Bronchial epithelial cell (primary cell): Measurements from ENCODE around the gene CABLES2. TPM values are rescaled to one million over a fixed set of nuclear protein-coding genes. Genes with fewer than 3 reads are reported as not detected.

ENCODE experiments used
- DNase-seq: peaks from one replicate; pipeline ENCODE4 v3.0.0-alpha.2; 2010; ENCODE audit warnings: low read depth
- FAIRE-seq: peaks from 2 replicates; lab custom pipeline; 2011; peaks lifted over from hg19 to GRCh38; lab: Jason Lieb, UNC
- H3K27me3 ChIP-seq: 2 replicates; pipeline ENCODE4 v1.5.1; 2011; ENCODE audit warnings: low read length; ENCODE audit not compliant: control insufficient read depth, insufficient read depth
- H3K36me3 ChIP-seq: 2 replicates; pipeline ENCODE4 v1.5.1; 2011; ENCODE audit warnings: low read length; ENCODE audit not compliant: control insufficient read depth, insufficient read depth
- H3K4me3 ChIP-seq: 2 replicates; pipeline ENCODE4 v1.5.1; 2011; ENCODE audit warnings: mild to moderate bottlenecking, low read depth, low read length, control low read depth
- CTCF ChIP-seq: IDR thresholded peaks from 2 replicates; pipeline ENCODE4 v1.5.1; 2011; ENCODE audit warnings: mild to moderate bottlenecking, moderate library complexity, low read length, control low read depth, inconsistent platforms; ENCODE audit not compliant: insufficient read depth, severe bottlenecking
- total RNA-seq: library from RNA; depleted of rRNA; stranded (reverse); fragments of >200 nt; gene quantifications from 2 replicates; pipeline ENCODE4 v1.2.1, GENCODE V29; 2014

The CABLES2 gene
- total RNA-seq, 1 donor from 2014 or later, result 1.3 TPM

GRCh38 chr20:62417981-62418708 lies 11.1 kb upstream of the CABLES2 start:
- FAIRE-seq, result no peak
- TF ChIP-seq CTCF, result no peak

DNA sequence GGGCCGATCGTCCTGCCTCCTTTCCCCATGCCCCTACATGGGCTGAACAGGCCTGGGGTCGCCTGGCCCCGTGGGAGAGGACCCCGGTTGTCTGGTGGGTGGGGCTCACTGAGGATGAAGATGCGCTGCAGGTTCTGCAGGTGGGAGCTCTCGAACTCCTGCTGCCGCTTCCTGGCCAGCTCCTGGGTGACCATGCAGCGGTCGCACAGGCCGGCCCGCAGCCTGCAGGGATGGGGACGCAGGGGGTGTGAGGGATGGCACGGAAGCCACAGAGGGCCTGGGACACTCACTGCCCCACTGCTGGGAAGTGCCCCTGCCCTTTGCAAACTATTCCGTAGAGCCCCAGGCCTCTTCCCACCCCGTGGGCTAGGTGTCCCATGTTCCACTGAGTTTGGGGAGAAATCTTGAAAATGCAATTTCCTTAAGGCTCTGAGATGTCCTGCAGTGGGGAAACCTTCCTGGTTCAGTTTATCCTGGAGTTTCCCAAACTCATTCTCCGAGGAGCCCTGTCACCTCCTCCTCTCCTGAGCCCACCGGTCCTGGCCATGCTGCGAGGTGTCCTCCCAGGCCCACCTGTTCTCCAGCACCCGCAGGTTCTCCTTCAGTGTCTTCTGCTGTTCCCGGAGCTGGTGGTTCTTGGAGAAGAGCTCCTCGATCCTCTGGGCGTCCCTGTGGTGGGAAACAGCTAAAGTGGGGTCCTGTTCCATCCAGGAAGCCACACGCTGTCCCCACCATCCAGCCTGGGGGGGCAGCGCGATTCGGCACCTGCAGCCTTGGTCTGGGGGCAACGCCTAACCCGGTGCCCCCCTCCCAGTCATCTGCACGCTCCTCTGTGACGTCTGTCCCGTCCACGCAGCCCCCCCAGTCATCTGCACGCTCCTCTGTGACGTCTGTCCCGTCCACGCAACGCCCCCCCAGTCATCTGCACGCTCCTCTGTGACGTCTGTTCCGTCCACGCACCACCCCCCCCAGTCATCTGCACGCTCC lies 9.9 kb upstream of the CABLES2 start:
- Histone ChIP-seq H3K4me3 (no peak overlapping the region), H3K27me3 (no peaks in the 10 kb centered on the region), H3K36me3 (no peaks in the 10 kb centered on the region)
- no peak for DNase-seq
- TF ChIP-seq CTCF, result no peak
- no peak for FAIRE-seq

More at GRCh38 chr20:62417981-62418708, 11.1 kb upstream of the CABLES2 start:
- no peak for DNase-seq
- peaks cover 2% of the 10 kb centered on the region for H3K27me3 ChIP-seq
- no peaks in the 10 kb centered on the region for H3K36me3 ChIP-seq
- no peak overlapping the region for H3K4me3 ChIP-seq

DNA sequence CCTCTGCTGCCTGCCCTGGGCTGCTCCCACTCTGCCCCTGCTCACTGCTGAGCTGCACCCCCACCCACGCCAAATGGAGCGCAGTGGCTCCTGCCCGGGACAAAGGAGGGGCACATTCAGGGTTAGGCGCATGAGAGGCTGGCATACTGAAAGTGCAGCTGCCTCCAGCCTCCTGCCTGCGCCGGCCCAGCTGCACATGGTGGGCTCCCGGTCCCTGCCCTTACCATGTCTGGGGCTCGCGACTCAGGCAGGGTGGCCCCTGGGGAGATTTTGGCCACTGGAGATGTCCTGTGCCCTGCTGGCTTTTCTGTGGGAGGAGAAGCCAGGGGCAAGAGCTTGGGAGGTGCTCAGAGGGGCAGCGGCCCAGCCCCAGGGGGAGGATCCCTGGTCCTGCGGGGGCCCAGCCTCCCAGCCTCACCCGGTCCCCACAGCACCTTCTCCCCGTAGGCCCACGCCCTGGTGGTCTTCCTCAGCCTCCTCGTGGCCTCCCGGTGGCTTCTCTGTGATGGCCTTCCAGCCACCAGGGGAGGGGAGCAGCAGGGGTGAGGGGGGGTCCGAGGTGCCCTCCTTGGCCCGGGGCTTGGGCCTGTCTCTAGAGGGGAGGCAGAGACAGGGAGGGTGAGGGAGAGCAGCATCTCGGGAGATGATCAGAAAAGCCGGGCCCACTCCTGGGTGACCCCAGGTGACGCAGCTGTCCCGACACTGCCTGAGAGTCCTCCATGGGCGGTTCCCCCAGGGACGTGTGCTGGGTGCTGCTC lies 8.4 kb upstream of the CABLES2 start:
- no peak for TF ChIP-seq CTCF
- no peak overlapping the region for H3K4me3 ChIP-seq
- no peaks in the 10 kb centered on the region for H3K36me3 ChIP-seq
- no peak for FAIRE-seq
- no peaks in the 10 kb centered on the region for H3K27me3 ChIP-seq
- no peak for DNase-seq

DNA sequence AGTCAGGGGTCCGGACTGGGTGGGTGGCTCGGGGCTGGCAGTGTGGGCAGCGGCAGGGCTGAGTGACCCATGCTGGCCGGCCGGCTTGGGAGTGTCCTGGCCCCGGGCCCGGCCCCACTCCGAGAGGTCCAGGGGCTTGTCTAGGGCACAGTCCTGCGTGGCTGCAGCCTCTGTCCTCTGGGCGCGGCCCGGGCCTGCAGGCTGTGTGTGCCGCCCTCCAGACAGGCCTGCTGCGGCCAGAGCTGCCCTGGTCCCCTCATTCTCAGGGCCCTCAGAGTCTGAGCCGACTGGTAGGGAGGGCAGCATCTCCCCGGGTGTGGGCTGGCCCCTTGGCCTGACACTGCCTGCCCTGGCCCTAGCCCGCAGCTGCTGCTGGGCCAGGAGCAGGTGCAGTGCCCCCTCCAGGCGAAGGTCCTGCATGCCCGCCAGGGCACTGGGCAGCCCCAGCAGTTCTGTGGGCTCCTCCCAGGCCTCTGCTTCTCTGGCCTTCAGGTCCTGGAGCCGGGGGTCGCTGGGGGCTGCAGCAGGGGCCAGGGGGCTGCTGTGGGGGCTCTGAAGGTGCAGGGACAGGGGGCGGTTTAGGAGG lies 6.9 kb upstream of the CABLES2 start:
- Histone ChIP-seq H3K36me3 (no peaks in the 10 kb centered on the region), H3K27me3 (no peaks in the 10 kb centered on the region), H3K4me3 (no peak overlapping the region)
- TF ChIP-seq CTCF, result peak; percentile 15
- no peak for FAIRE-seq
- no peak for DNase-seq

- no peak for TF ChIP-seq CTCF
- FAIRE-seq (no peak), DNase-seq (no peak)
- no peak overlapping the region for H3K4me3 ChIP-seq
- no peaks in the 10 kb centered on the region for H3K36me3 ChIP-seq
- no peaks in the 10 kb centered on the region for H3K27me3 ChIP-seq
Measured at GRCh38 chr20:62413025-62413570, 6.0 kb upstream of the CABLES2 start.
